Neural progenitor cell (in vitro differentiated cells): ENCODE measurements around the gene MMS22L.

Source experiments
- CTCF ChIP-seq: fragments of 200-600 bp; sonication (generic); IDR thresholded peaks from 2 replicates; pipeline ENCODE4 v1.5.1; 2017; ENCODE audit warnings: antibody characterized with exemption, mild to moderate bottlenecking
- EZH2 ChIP-seq: fragments of 200-600 bp; sonication (generic); IDR thresholded peaks from 2 replicates; pipeline ENCODE4 v1.6.1; 2017; ENCODE audit warnings: antibody characterized with exemption, mild to moderate bottlenecking, moderate library complexity

DNA sequence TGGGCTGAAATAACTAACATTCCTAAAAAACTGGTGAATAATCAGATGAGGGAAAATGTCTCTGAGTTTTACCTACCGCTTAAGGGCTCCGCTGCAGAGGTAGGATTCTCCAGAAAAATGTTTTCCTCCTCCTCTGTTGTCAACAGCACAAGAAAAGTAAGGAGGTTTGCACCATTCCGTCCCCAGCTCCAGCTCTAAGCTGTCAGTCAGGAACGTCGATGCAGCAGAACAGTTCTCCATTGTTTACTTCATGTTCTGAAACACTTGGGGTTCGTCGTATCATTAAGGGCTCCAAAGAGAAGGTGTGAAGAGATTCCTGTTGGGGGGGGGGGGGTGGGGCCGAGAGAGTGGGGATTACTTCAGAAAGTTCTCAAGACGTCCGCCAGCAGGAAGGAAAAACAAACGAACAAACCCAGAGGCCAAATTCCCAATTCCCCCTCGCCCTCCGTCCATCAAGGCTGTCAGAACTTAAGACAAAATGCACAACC, 734 bp downstream of the MMS22L start:
- TF ChIP-seq CTCF: no peak
- TF ChIP-seq EZH2: no peak
